Neuronal stem cell (in vitro differentiated cells): Measurements from ENCODE around the gene RGS6.

Source experiments
- DNase-seq: peaks from one replicate; pipeline ENCODE4 v3.0.0-alpha.2; 2013; ENCODE audit warnings: low spot score
- H2AFZ ChIP-seq: one replicate; pipeline ENCODE4 v1.6.1; 2013; ENCODE audit warnings: mild to moderate bottlenecking, low read length, inconsistent platforms
- H2AK5ac ChIP-seq: 2 replicates; pipeline ENCODE4 v1.6.1; 2013; ENCODE audit warnings: low read depth, mild to moderate bottlenecking, inconsistent platforms, low read length, moderate library complexity, mixed read lengths
- H2BK120ac ChIP-seq: 2 replicates; pipeline ENCODE4 v1.6.1; 2013; ENCODE audit warnings: low read depth, mild to moderate bottlenecking, inconsistent platforms, low read length, moderate library complexity, mixed read lengths
- H2BK12ac ChIP-seq: one replicate; pipeline ENCODE4 v1.6.1; 2013; ENCODE audit warnings: low read length, inconsistent platforms
- H2BK15ac ChIP-seq: 2 replicates; pipeline ENCODE4 v1.6.1; 2013; ENCODE audit warnings: mild to moderate bottlenecking, low read length, inconsistent platforms, mixed read lengths
- H2BK5ac ChIP-seq: one replicate; pipeline ENCODE4 v1.6.1; 2013; ENCODE audit warnings: inconsistent platforms, mild to moderate bottlenecking, low read length, moderate library complexity
- H3K14ac ChIP-seq: one replicate; pipeline ENCODE4 v1.6.1; 2013; ENCODE audit warnings: low read length, inconsistent platforms
- H3K18ac ChIP-seq: 2 replicates; pipeline ENCODE4 v1.6.1; 2013; ENCODE audit warnings: low read length, inconsistent platforms
- H3K23ac ChIP-seq: 2 replicates; pipeline ENCODE4 v1.6.1; 2013; ENCODE audit warnings: low read depth, mild to moderate bottlenecking, mixed read lengths, low read length, inconsistent platforms; ENCODE audit not compliant: poor library complexity
- H3K27ac ChIP-seq: replicated peaks from 3 replicates; pipeline ENCODE4 v1.5.1; 2013; ENCODE audit warnings: low read length, inconsistent platforms
- H3K27me3 ChIP-seq, 3 experiments: 2 replicates each; pipeline ENCODE4 v1.6.1; 2013; ENCODE audit warnings: low read length in 3 of 3, mild to moderate bottlenecking in 2 of 3, inconsistent platforms in 1 of 3, low read depth in 1 of 3, mixed read lengths in 1 of 3, moderate library complexity in 1 of 3; ENCODE audit not compliant: control insufficient read depth in 3 of 3, insufficient read depth in 3 of 3
- H3K36me3 ChIP-seq, 2 donors: replicated peaks in 1 of 2; 2 replicates each; pipeline ENCODE4 v1.6.1; 2013; ENCODE audit warnings: low read length in 2 of 2; ENCODE audit not compliant: control insufficient read depth in 2 of 2, insufficient read depth in 2 of 2
- H3K4ac ChIP-seq: 2 replicates; pipeline ENCODE4 v1.6.1; 2013; ENCODE audit warnings: inconsistent platforms, mild to moderate bottlenecking, low read length, moderate library complexity
- H3K4me1 ChIP-seq, 2 donors: 1 replicate in 1 of 2; 2 replicates in 1 of 2; pipeline ENCODE4 v1.6.1; 2013; ENCODE audit warnings: low read length in 2 of 2, low read depth in 1 of 2; ENCODE audit not compliant: control insufficient read depth in 2 of 2, insufficient read depth in 1 of 2
- H3K4me2 ChIP-seq: one replicate; pipeline ENCODE4 v1.6.1; 2013; ENCODE audit warnings: mild to moderate bottlenecking, low read length, inconsistent platforms; ENCODE audit not compliant: insufficient read depth, poor library complexity, severe bottlenecking
- H3K4me3 ChIP-seq, 2 donors: 2 replicates each; pipeline ENCODE4 v1.5.1; 2013; ENCODE audit warnings: low read length in 2 of 2, mild to moderate bottlenecking in 2 of 2, inconsistent platforms in 1 of 2, moderate library complexity in 1 of 2
- H3K79me1 ChIP-seq: one replicate; pipeline ENCODE4 v1.6.1; 2013; ENCODE audit warnings: low read depth, mild to moderate bottlenecking, inconsistent platforms, low read length, moderate library complexity
- H3K9ac ChIP-seq: one replicate; pipeline ENCODE4 v1.6.1; 2013; ENCODE audit warnings: mild to moderate bottlenecking, low read depth, low read length, inconsistent platforms; ENCODE audit not compliant: poor library complexity
- H3K9me3 ChIP-seq, 2 donors: replicated peaks in 1 of 2; 2 replicates each; pipeline versions ENCODE3 to v1.6.1; 2013; ENCODE audit warnings: low read length in 2 of 2, mild to moderate bottlenecking in 2 of 2, inconsistent platforms in 1 of 2, low read depth in 1 of 2, mixed read lengths in 1 of 2, moderate library complexity in 1 of 2; ENCODE audit not compliant: control insufficient read depth in 2 of 2, insufficient read depth in 1 of 2
- H4K8ac ChIP-seq: one replicate; pipeline ENCODE4 v1.6.1; 2013; ENCODE audit warnings: low read depth, mild to moderate bottlenecking, inconsistent platforms, low read length, moderate library complexity
- H4K91ac ChIP-seq: one replicate; pipeline ENCODE4 v1.6.1; 2013; ENCODE audit warnings: low read length, low read depth, mild to moderate bottlenecking, inconsistent platforms; ENCODE audit not compliant: poor library complexity
- WGBS, 2 donors: extraction: QIAGEN DNeasy Blood & Tissue Kit; methylation state at CpG; one replicate each; pipeline ENCODE4 v1.1.7; 2013; ENCODE audit warnings: missing lambda C conversion rate in 2 of 2, mixed read lengths in 1 of 2; ENCODE audit not compliant: insufficient read length in 2 of 2, insufficient replicate concordance in 1 of 2; ENCODE audit errors: extremely low coverage in 2 of 2; 5-methylcytosine and 5-hydroxymethylcytosine counted together

Gene RGS6

GRCh38 chr14:72583316-72584272 lies 651.4 kb downstream of the RGS6 start:
- no peaks in the 10 kb centered on the region for H3K36me3 ChIP-seq
- H4K91ac ChIP-seq = no peak overlapping the region
- H2AFZ ChIP-seq = no peak overlapping the region
- no peak overlapping the region for H3K27ac ChIP-seq
- no peak overlapping the region for H2AK5ac ChIP-seq
- no peaks in the 10 kb centered on the region for H3K27me3 ChIP-seq
- no CpG with 5 or more reads among the region's 5 CpGs for WGBS, 2 donors
- H3K4me3 ChIP-seq = no peak overlapping the region
- DNase-seq = no peak
- no peak overlapping the region for H3K9ac ChIP-seq
- H4K8ac ChIP-seq = no peak overlapping the region
- H3K14ac ChIP-seq = no peak overlapping the region
- no peak overlapping the region for H2BK12ac ChIP-seq
- H3K4me1 ChIP-seq = no peaks in the 10 kb centered on the region
- no peak overlapping the region for H3K18ac ChIP-seq
- no peaks in the 10 kb centered on the region for H3K9me3 ChIP-seq
- no peaks in the 10 kb centered on the region for H3K79me1 ChIP-seq
- no peak overlapping the region for H2BK15ac ChIP-seq
- no peak overlapping the region for H3K23ac ChIP-seq
- H2BK5ac ChIP-seq = no peak overlapping the region
- no peak overlapping the region for H3K4ac ChIP-seq
- no peak overlapping the region for H2BK120ac ChIP-seq
- no peak overlapping the region for H3K4me2 ChIP-seq

- H3K4ac ChIP-seq = no peak overlapping the region
- H3K27ac ChIP-seq = no peak overlapping the region
- H3K4me3 ChIP-seq = no peak overlapping the region
- no peak overlapping the region for H3K4me2 ChIP-seq
- no peak overlapping the region for H2BK12ac ChIP-seq
- H3K79me1 ChIP-seq = no peaks in the 10 kb centered on the region
- no peak for DNase-seq
- no peak overlapping the region for H3K9ac ChIP-seq
- WGBS, 2 donors = no CpG with 5 or more reads among the region's 5 CpGs
- no peaks in the 10 kb centered on the region for H3K27me3 ChIP-seq
- H3K9me3 ChIP-seq = no peaks in the 10 kb centered on the region
- no peak overlapping the region for H2BK15ac ChIP-seq
- peak overlapping the region; percentile 49 for H3K18ac ChIP-seq
- H3K14ac ChIP-seq = no peak overlapping the region
- no peak overlapping the region for H4K8ac ChIP-seq
- no peak overlapping the region for H2BK120ac ChIP-seq
- no peak overlapping the region for H2BK5ac ChIP-seq
- no peak overlapping the region for H4K91ac ChIP-seq
- no peaks in the 10 kb centered on the region for H3K36me3 ChIP-seq
- H2AFZ ChIP-seq = no peak overlapping the region
- H3K4me1 ChIP-seq = no peaks in the 10 kb centered on the region
- no peak overlapping the region for H2AK5ac ChIP-seq
- no peak overlapping the region for H3K23ac ChIP-seq
Measured at GRCh38 chr14:72588521-72588920, 656.3 kb downstream of the RGS6 start.

- no peak overlapping the region for H3K4me3 ChIP-seq
- H2BK15ac ChIP-seq = no peak overlapping the region
- H3K36me3 ChIP-seq = no peaks in the 10 kb centered on the region
- no peak overlapping the region for H3K23ac ChIP-seq
- no peak overlapping the region for H3K9ac ChIP-seq
- no peak overlapping the region for H2BK12ac ChIP-seq
- no peak overlapping the region for H4K91ac ChIP-seq
- no peak overlapping the region for H2AFZ ChIP-seq
- H2BK5ac ChIP-seq = no peak overlapping the region
- H2BK120ac ChIP-seq = no peak overlapping the region
- no peaks in the 10 kb centered on the region for H3K4me1 ChIP-seq
- H3K14ac ChIP-seq = no peak overlapping the region
- H3K27me3 ChIP-seq = no peaks in the 10 kb centered on the region
- no peak overlapping the region for H2AK5ac ChIP-seq
- no peak overlapping the region for H3K4me2 ChIP-seq
- no peak overlapping the region for H3K18ac ChIP-seq
- H3K9me3 ChIP-seq = no peaks in the 10 kb centered on the region
- no peak overlapping the region for H3K27ac ChIP-seq
- no peak overlapping the region for H3K4ac ChIP-seq
- DNase-seq = no peak
- H4K8ac ChIP-seq = no peak overlapping the region
- no peaks in the 10 kb centered on the region for H3K79me1 ChIP-seq
Measured at GRCh38 chr14:72589652-72590051, 657.4 kb downstream of the RGS6 start.

GRCh38 chr14:72590577-72590976 lies 658.3 kb downstream of the RGS6 start:
- no peak for DNase-seq
- Histone ChIP-seq H3K79me1 (no peaks in the 10 kb centered on the region), H3K18ac (no peak overlapping the region), H3K9me3 (no peaks in the 10 kb centered on the region), H2BK5ac (no peak overlapping the region), H3K27me3 (no peaks in the 10 kb centered on the region), H3K4me1 (no peaks in the 10 kb centered on the region), H3K14ac (no peak overlapping the region), H2BK12ac (no peak overlapping the region), H3K9ac (no peak overlapping the region), H2BK15ac (no peak overlapping the region), H3K36me3 (no peaks in the 10 kb centered on the region), H3K27ac (no peak overlapping the region), H3K23ac (no peak overlapping the region), H3K4ac (no peak overlapping the region), H2AK5ac (no peak overlapping the region), H2BK120ac (no peak overlapping the region), H4K91ac (no peak overlapping the region), H2AFZ (no peak overlapping the region), H3K4me2 (no peak overlapping the region), H4K8ac (no peak overlapping the region), H3K4me3 (no peak overlapping the region)
- no CpG with 5 or more reads among the region's 7 CpGs for WGBS, 2 donors
